ENCODE results near the gene CD4. TPM values are rescaled to one million over a fixed set of nuclear protein-coding genes. Genes with fewer than 3 reads are reported as not detected.

Gene CD4
- total RNA-seq, 4 donors from 2014 or later, result 6.6 to 16.2 (median 10.1) TPM

GRCh38 chr12:6850796-6851152 is 61.4 kb downstream of the CD4 start:
- H3K4me3 ChIP-seq, result peak overlapping the region; percentile 61 to 94 (median 68)
- no peak for TF ChIP-seq POLR2AphosphoS5 (IDR thresholded peaks at IDR 0.05)
- TF ChIP-seq POLR2A (IDR thresholded peaks at IDR 0.05; ENCODE audit: low read depth), result no peak
- no peak for TF ChIP-seq CTCF (IDR thresholded peaks at IDR 0.05)
- TF ChIP-seq EP300 (IDR thresholded peaks at IDR 0.05), result no peak
- DNase-seq (ENCODE audit: extremely low spot score), result no peak
- peaks cover 3 to 43% (median 29%) of the 10 kb centered on the region in 4 donors for H3K36me3 ChIP-seq
- no peaks in the 10 kb centered on the region for H3K27me3 ChIP-seq
- H3K27ac ChIP-seq (replicated peaks in 1 of 4), result peak overlapping the region; percentile 92 to 98 (median 95)
- H3K4me1 ChIP-seq, result peaks cover 13 to 26% (median 20%) of the 10 kb centered on the region in 4 donors
- 31% methylated on average over 6 of the region's 16 CpGs for WGBS
- no peaks in the 10 kb centered on the region for H3K9me3 ChIP-seq
- intact Hi-C loops (cut with DNase I), result no loop called here

GRCh38 chr12:6851153-6851920 is 62.0 kb downstream of the CD4 start, which contains the start of gene CDCA3:
CDCA3 (minus strand) TSS chr12:6851286; CDS start chr12:6850952, 334 bp downstream.
- Histone ChIP-seq H3K9me3 (no peaks in the 10 kb centered on the region), H3K4me1 (peaks cover 13 to 26% (median 20%) of the 10 kb centered on the region in 4 donors), H3K27ac (replicated peaks in 1 of 4) (peak within 1 kb of the TSS; percentile 92 to 98 (median 95)), H3K27me3 (no peaks in the 10 kb centered on the region), H3K4me3 (peak within 1 kb of the TSS; percentile 61 to 94 (median 68)), H3K36me3 (peaks cover 9 to 43% (median 29%) of the 10 kb centered on the region in 4 donors)
- peak; percentile 99 for DNase-seq (ENCODE audit: extremely low spot score)
- intact Hi-C loops (cut with DNase I), result no loop called here
- TF ChIP-seq POLR2A (IDR thresholded peaks at IDR 0.05; ENCODE audit: low read depth), result peak; percentile 41
- TF ChIP-seq EP300 (IDR thresholded peaks at IDR 0.05), result no peak
- TF ChIP-seq CTCF (IDR thresholded peaks at IDR 0.05), result no peak
- peak; percentile 89 to 97 for TF ChIP-seq POLR2AphosphoS5 (IDR thresholded peaks at IDR 0.05)
- under 1% methylated on average over 33 of the region's 37 CpGs for WGBS

GRCh38 chr12:6851921-6852650 is 62.8 kb downstream of the CD4 start, which contains the start of gene USP5:
USP5 (plus strand) TSS chr12:6852150; CDS start chr12:6852180, 30 bp downstream.
- Histone ChIP-seq H3K4me1 (peaks cover 13 to 26% (median 20%) of the 10 kb centered on the region in 4 donors), H3K27ac (replicated peaks in 1 of 4) (peak within 1 kb of the TSS; percentile 92 to 98 (median 95)), H3K9me3 (no peaks in the 10 kb centered on the region), H3K4me3 (peak within 1 kb of the TSS; percentile 61 to 94 (median 68)), H3K36me3 (peaks cover 13 to 43% (median 29%) of the 10 kb centered on the region in 4 donors), H3K27me3 (no peaks in the 10 kb centered on the region)
- intact Hi-C loops (cut with DNase I), result no loop called here
- TF ChIP-seq POLR2AphosphoS5 (IDR thresholded peaks at IDR 0.05) (peak; percentile 75 to 86), EP300 (IDR thresholded peaks at IDR 0.05) (no peak), POLR2A (IDR thresholded peaks at IDR 0.05; ENCODE audit: low read depth) (peak; percentile 18), CTCF (IDR thresholded peaks at IDR 0.05) (peak in 1 of 3 experiments; percentile 20)
- WGBS, result 0% methylated on average over 24 of the region's 65 CpGs
- DNase-seq (ENCODE audit: extremely low spot score), result peak; percentile 100

GRCh38 chr12:6852651-6853354 is 63.5 kb downstream of the CD4 start:
- H3K36me3 ChIP-seq, result peaks cover 18 to 43% (median 32%) of the 10 kb centered on the region in 4 donors
- DNase-seq (ENCODE audit: extremely low spot score), result no peak
- H3K4me1 ChIP-seq, result peaks cover 13 to 26% (median 20%) of the 10 kb centered on the region in 4 donors
- H3K9me3 ChIP-seq, result no peaks in the 10 kb centered on the region
- H3K27ac ChIP-seq (replicated peaks in 1 of 4), result peak overlapping the region; percentile 92 to 98 (median 95)
- H3K27me3 ChIP-seq, result no peaks in the 10 kb centered on the region
- intact Hi-C loops (cut with DNase I), result no loop called here
- 2% methylated on average over 17 of the region's 18 CpGs for WGBS
- H3K4me3 ChIP-seq, result peak overlapping the region; percentile 61 to 94 (median 68)
- peak in 1 of 3 experiments; percentile 4 for TF ChIP-seq CTCF (IDR thresholded peaks at IDR 0.05)
- no peak for TF ChIP-seq POLR2A (IDR thresholded peaks at IDR 0.05; ENCODE audit: low read depth)

Measured in esophagus muscularis mucosa (tissue), 4 donors.